Hepatocyte (in vitro differentiated cells): Measurements from ENCODE around the gene PTPRN2. TPM values are rescaled to one million over a fixed set of nuclear protein-coding genes. Genes with fewer than 3 reads are reported as not detected.

Source experiments
- DNase-seq: peaks from one replicate; pipeline ENCODE4 v3.0.0-alpha.2; 2016; ENCODE audit warnings: low spot score
- H2AFZ ChIP-seq: fragments of 200-600 bp; sonication (generic); 2 replicates; pipeline ENCODE4 v1.6.0; 2016; ENCODE audit warnings: antibody characterized with exemption, mild to moderate bottlenecking
- H3K27ac ChIP-seq: fragments of 200-600 bp; sonication (generic); 2 replicates; pipeline ENCODE4 v1.5.1; 2016; ENCODE audit warnings: mild to moderate bottlenecking
- H3K27me3 ChIP-seq: fragments of 200-600 bp; sonication (generic); 2 replicates; pipeline ENCODE4 v1.6.1; 2016
- H3K36me3 ChIP-seq: fragments of 200-600 bp; sonication (generic); replicated peaks from 2 replicates; pipeline ENCODE4 v1.5.1; 2016; ENCODE audit warnings: low read depth; ENCODE audit not compliant: insufficient read depth
- H3K4me1 ChIP-seq: fragments of 200-600 bp; sonication (generic); 2 replicates; pipeline ENCODE4 v1.5.1; 2016; ENCODE audit warnings: mild to moderate bottlenecking, moderate library complexity; ENCODE audit not compliant: insufficient read depth
- H3K4me2 ChIP-seq: fragments of 200-600 bp; sonication (generic); 2 replicates; pipeline ENCODE4 v1.6.0; 2016
- H3K4me3 ChIP-seq: fragments of 200-600 bp; sonication (generic); 2 replicates; pipeline ENCODE4 v1.5.1; 2016; ENCODE audit warnings: mild to moderate bottlenecking
- H3K79me2 ChIP-seq: fragments of 200-600 bp; sonication (generic); 2 replicates; pipeline ENCODE4 v1.6.0; 2017; ENCODE audit warnings: mild to moderate bottlenecking
- H3K9me2 ChIP-seq: fragments of 200-600 bp; sonication (generic); replicated peaks from 2 replicates; pipeline ENCODE4 v1.6.0; 2017; ENCODE audit warnings: mild to moderate bottlenecking; ENCODE audit not compliant: insufficient read depth
- H3K9me3 ChIP-seq: fragments of 200-600 bp; sonication (generic); 2 replicates; pipeline ENCODE4 v1.5.1; 2016; ENCODE audit warnings: low read depth, mild to moderate bottlenecking
- H4K20me1 ChIP-seq: fragments of 200-600 bp; sonication (generic); 2 replicates; pipeline ENCODE4 v1.6.0; 2016; ENCODE audit warnings: mild to moderate bottlenecking; ENCODE audit not compliant: insufficient read depth, poor library complexity, severe bottlenecking
- EZH2 ChIP-seq: fragments of 200-600 bp; sonication (generic); IDR thresholded peaks from 2 replicates; pipeline ENCODE4 v1.6.1; 2016; ENCODE audit warnings: antibody characterized with exemption, mild to moderate bottlenecking, borderline replicate concordance
- EZH2phosphoT487 ChIP-seq: fragments of 200-600 bp; sonication (generic); IDR thresholded peaks from one replicate; pipeline ENCODE4 v1.6.1; 2018; ENCODE audit warnings: antibody characterized with exemption, mild to moderate bottlenecking, low read depth, moderate library complexity; ENCODE audit not compliant: unreplicated experiment, severe bottlenecking
- WGBS: methylation state at CpG from one replicate; pipeline ENCODE4 v1.1.6; 2016; ENCODE audit warnings: low lambda C conversion rate; ENCODE audit errors: missing lambda C conversion rate; 5-methylcytosine and 5-hydroxymethylcytosine counted together
- polyA plus RNA-seq: library from polyadenylated mRNA; unstranded; fragments of >200 nt; fragmentation: Nextera tagmentation; extraction: Ambion mirVana; gene quantifications from 2 replicates; pipeline ENCODE4 v1.2.1, GENCODE V29; 2016
- total RNA-seq: library from RNA; depleted of rRNA; stranded (reverse); fragments of >200 nt; gene quantifications from 2 replicates; pipeline ENCODE4 v1.2.3, GENCODE V29; 2014
- TF ChIP-seq, protein P1 (sequence below): fragments of 200-600 bp; sonication (generic); IDR thresholded peaks from 2 replicates; pipeline ENCODE4 v1.5.1; 2016; ENCODE audit warnings: antibody characterized with exemption, mild to moderate bottlenecking; ENCODE audit not compliant: poor library complexity

The PTPRN2 gene
- total and polyA plus RNA-seq, 2 experiments from 2014 or later: 2.1 to 3.3 TPM

- H3K27ac ChIP-seq: no peak overlapping the region
- H3K4me2 ChIP-seq: no peak overlapping the region
- no peaks in the 10 kb centered on the region for H3K9me2 ChIP-seq
- H3K36me3 ChIP-seq: no peaks in the 10 kb centered on the region
- no peaks in the 10 kb centered on the region for H4K20me1 ChIP-seq
- H3K27me3 ChIP-seq: no peaks in the 10 kb centered on the region
- no peak overlapping the region for H3K4me3 ChIP-seq
- H3K9me3 ChIP-seq: no peaks in the 10 kb centered on the region
- no peak overlapping the region for H2AFZ ChIP-seq
- no peaks in the 10 kb centered on the region for H3K4me1 ChIP-seq
- TF ChIP-seq, protein P1, sequence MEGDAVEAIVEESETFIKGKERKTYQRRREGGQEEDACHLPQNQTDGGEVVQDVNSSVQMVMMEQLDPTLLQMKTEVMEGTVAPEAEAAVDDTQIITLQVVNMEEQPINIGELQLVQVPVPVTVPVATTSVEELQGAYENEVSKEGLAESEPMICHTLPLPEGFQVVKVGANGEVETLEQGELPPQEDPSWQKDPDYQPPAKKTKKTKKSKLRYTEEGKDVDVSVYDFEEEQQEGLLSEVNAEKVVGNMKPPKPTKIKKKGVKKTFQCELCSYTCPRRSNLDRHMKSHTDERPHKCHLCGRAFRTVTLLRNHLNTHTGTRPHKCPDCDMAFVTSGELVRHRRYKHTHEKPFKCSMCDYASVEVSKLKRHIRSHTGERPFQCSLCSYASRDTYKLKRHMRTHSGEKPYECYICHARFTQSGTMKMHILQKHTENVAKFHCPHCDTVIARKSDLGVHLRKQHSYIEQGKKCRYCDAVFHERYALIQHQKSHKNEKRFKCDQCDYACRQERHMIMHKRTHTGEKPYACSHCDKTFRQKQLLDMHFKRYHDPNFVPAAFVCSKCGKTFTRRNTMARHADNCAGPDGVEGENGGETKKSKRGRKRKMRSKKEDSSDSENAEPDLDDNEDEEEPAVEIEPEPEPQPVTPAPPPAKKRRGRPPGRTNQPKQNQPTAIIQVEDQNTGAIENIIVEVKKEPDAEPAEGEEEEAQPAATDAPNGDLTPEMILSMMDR: no peak
- no peak for TF ChIP-seq EZH2
- no peak for TF ChIP-seq EZH2phosphoT487
- H3K79me2 ChIP-seq: no peaks in the 10 kb centered on the region
- WGBS: 81% methylated on average over 17 of the region's 17 CpGs
- DNase-seq: no peak
Observed at GRCh38 chr7:158324397-158325360, 262.9 kb downstream of the PTPRN2 start.

DNA sequence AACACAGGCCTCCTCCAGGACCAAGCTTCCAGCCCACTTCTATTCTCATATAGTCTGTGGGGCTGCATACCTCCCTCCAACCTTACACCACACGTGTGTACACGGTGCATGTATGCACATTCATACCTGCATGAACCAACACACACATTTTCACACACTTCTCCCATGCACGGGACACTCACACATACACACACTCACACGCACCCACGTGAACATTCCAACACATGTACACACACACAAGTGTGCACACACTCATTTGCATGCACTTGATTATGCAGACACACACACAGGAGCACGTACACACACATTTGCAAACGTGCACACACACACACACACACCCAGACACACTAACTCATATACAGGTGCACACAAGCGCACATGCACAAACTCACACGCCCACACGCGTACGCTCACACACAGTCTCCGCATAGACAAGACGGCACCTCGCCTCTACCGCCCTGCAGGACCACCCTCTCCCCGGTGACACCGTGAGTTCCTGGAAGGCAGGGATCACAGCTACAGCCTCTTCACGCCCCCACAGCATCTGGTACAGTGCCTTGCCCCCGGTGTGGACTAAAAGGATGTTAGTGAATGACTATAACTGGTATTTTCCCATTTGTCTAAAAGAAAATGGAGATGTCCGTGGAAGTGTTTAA lies 263.8 kb downstream of the PTPRN2 start:
- no peak for DNase-seq
- H3K4me2 ChIP-seq: no peak overlapping the region
- H3K79me2 ChIP-seq: no peaks in the 10 kb centered on the region
- TF ChIP-seq, protein P1: no peak
- TF ChIP-seq EZH2phosphoT487 (no peak), EZH2 (no peak)
- no peaks in the 10 kb centered on the region for H3K9me2 ChIP-seq
- no peak overlapping the region for H2AFZ ChIP-seq
- H3K4me3 ChIP-seq: no peak overlapping the region
- H3K36me3 ChIP-seq: no peaks in the 10 kb centered on the region
- H3K4me1 ChIP-seq: no peaks in the 10 kb centered on the region
- no peaks in the 10 kb centered on the region for H3K9me3 ChIP-seq
- H3K27me3 ChIP-seq: no peaks in the 10 kb centered on the region
- no peaks in the 10 kb centered on the region for H4K20me1 ChIP-seq
- WGBS: 88% methylated on average over 21 of the region's 21 CpGs
- no peak overlapping the region for H3K27ac ChIP-seq

GRCh38 chr7:158322616-158323530 lies 264.8 kb downstream of the PTPRN2 start:
- no peaks in the 10 kb centered on the region for H3K9me2 ChIP-seq
- no peak overlapping the region for H3K4me2 ChIP-seq
- H4K20me1 ChIP-seq: no peaks in the 10 kb centered on the region
- no peak overlapping the region for H3K27ac ChIP-seq
- no peak for DNase-seq
- H3K9me3 ChIP-seq: no peaks in the 10 kb centered on the region
- H3K79me2 ChIP-seq: no peaks in the 10 kb centered on the region
- 74% methylated on average over 13 of the region's 13 CpGs for WGBS
- no peak overlapping the region for H2AFZ ChIP-seq
- H3K36me3 ChIP-seq: no peaks in the 10 kb centered on the region
- no peak overlapping the region for H3K4me3 ChIP-seq
- no peaks in the 10 kb centered on the region for H3K4me1 ChIP-seq
- no peaks in the 10 kb centered on the region for H3K27me3 ChIP-seq
- TF ChIP-seq EZH2: no peak
- TF ChIP-seq EZH2phosphoT487: no peak
- TF ChIP-seq, protein P1: no peak
